Urothelium cell line (cell line): ENCODE data around the gene DKK3.
A peak's percentile ranks its signal among the peaks of the same experiment; 100 is the strongest.

Experiments used
- DNase-seq: peaks from one replicate; pipeline ENCODE4 v3.0.0; 2011; ENCODE audit warnings: low spot score, mixed read lengths
- FAIRE-seq: peaks from 2 replicates; lab custom pipeline; 2011; peaks lifted over from hg19 to GRCh38; lab: Jason Lieb, UNC

The DKK3 gene

DNA sequence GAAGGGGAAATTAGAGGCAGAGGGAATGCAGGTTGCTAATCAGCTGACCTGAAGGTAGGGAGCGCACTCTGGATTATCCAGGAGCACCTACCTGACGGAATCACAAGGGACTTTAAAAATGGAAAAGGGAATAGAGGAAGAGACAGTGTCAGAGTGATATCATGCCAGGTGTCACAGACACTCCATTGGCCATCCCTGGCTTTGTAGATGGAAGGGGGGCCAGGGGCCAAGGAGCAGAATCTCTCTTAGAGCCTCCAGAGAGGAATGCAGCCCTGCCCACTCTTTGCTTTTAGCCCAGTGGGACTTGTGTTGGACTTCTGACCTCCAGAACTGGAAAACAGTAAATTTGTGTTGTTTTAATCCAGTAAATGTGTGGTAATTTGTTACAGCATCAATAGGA is 37.9 kb downstream of the DKK3 start:
- FAIRE-seq = no peak
- DNase-seq = no peak

GRCh38 chr11:11969380-11970215 is 38.8 kb downstream of the DKK3 start:
- DNase-seq = no peak
- FAIRE-seq = no peak

DNA sequence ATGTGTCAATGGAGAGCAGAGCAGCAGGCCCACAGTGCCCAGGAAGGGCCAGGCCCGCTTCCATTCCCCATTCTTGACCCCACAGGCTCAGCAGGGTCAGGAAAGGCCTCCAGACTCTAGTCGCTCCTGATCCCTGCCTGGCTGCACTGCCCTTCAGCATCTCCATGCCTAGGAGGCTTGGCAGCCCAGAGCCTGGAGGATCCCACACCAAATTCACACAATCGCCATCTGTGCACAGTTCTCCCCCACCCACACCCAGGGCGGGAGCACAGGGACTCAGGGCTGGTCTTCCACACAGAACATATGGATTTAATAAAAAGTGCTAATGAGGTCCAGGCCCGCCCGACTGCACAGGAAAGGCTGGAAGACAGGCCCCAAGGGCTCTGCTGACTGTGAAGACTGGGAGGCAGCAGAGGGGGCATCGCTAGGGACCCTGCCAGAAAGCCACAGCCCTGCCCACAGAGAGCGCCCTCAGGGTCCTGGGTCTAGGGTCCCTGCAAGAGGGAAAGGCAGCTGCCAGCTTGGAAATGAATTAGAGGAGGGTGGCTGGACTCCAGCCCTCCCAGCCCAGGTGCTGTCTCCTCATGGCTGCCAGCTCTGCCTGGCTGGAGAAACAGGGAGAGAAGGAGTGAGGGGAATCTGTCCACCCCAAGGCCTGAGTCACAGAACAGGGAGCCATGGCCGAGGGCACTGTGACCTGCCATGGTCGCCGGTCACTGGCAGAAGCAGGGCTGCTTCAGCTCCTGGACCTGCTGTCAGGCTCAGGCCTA is 39.7 kb downstream of the DKK3 start:
- no peak for DNase-seq
- FAIRE-seq = no peak

DNA sequence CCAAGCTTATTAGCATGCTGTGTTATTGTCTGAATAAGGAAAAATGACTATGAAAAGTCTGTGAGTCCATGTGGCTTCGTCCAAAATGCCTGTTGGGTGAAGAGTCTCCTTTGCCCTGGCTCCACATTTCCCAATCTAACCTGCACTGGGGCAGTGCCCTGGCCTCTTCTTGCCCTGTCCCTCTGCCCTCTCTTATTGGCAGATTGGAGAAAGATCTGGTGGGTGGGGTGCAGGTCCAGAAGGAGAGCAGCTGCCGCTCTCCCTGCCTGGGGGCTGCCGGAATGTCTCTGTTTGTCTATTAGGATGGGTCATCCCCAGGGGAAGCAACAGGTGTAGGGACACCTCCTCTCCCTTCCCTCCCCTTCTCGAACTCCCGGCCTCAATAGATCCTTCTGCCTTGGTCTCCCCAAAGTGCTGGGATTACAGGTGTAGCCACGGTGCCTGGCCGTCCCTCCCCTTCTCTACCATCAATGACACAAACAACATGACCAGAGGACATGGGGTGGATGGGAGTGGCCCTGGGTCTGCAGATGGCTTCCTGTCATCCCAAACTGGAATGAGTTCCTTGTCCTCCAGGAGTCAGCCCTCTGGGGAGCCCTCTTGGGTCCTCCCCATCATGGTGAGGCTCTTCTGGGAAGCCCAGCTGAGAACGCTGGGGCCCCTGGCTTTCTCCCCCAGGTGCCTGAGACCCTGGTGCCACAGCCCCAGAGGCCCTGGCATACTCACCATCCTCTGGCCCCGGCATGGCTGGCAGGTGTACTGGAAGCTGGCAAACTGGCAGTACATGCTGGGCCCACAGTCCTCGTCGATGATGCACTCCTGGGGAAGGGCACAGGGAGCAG is 40.5 kb downstream of the DKK3 start:
- FAIRE-seq (no peak), DNase-seq (no peak)

- peak; percentile 89 for FAIRE-seq
- DNase-seq = peak; percentile 78
Observed at GRCh38 chr11:11966826-11967668, 41.4 kb downstream of the DKK3 start.

DNA sequence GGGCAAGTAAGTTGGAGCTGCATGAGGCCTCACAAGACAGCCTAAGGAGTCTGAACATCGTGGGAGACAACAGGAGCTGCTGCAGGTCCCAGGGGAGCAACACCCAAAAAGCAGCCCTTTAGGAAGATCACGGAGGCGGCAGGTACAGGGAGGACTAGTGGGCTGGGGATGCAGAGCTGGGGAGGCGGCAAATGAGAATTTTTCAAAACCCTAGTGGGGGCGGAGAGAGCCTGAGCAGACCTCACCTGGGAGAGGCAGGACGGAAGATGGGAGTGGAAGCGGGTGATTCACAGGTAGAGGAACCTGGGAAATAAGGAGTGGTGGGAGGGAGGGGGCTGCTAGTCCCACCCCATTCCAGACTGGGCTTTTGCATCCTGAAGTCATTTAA is 42.1 kb downstream of the DKK3 start:
- FAIRE-seq (no peak), DNase-seq (no peak)

DNA sequence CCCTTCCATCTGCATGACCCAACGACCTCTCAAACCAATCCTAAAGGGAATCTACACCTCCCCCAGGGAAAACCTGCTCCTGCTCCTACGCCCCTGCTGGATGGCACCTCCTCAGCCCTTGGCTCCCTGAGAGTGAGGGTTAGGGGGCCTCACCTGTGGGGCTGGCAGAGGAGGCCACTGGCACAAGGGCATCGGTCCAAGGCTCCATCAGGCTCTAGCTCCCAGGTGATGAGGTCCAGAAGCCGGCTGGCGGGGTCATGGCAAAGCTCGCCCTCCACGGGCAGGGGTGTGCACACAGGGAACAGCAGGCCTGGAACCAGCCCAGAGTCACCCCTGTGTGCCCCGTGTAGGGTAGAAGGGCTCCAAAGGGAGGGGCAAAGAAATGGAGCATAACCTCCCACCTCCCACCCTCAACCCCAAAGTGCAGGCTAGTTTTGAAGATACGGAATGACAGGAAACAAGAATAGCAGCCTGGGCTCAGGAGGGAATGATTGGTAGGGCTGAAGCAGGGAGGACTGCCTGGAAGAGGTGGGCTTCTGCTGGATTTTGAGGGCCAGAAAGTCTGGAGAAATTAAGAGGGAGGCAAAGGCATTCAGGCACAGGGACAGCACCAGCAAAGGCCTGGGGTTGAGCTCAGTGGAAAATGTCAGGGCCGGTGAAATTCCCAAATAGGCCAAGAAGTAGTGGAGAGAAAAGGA is 42.6 kb downstream of the DKK3 start:
- no peak for FAIRE-seq
- no peak for DNase-seq

DNA sequence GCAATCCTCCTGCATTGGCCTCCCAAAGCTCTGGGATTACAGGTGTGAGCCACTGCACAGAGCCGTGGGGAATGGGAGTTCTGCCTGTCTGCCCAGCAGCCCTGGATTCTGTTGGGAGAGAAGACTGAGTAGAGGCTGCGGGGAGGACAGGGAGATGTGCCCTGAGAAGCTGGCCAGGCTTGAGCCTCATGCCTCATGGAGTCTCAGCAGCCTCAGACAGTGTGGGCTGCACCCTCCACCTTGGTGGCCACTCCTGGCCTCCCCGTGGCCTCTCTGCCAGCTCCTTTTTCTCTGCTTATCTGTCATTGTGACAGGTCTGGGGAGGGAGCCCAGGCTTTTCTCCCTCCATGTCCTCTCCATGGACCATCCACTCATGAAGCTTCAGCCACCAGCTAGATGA is 43.2 kb downstream of the DKK3 start:
- DNase-seq (no peak), FAIRE-seq (no peak)

DNA sequence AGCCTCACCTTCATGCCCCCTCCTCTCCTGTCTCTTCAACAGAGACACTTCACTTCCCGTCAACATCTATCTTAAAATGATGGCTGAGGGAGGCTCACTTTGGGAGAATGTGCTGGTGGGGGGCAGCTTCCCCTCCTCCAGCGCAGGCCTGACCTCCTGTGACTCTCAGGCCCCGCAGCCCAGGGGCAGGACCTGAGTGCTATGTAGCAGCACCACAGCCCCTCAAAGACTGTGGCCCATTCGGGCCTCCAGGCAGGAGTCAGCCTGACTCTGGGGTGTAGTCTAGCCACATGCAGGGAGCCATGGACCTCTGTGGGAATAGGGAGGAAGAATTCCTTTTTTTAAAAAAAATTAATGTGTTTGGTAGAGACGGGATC is 43.7 kb downstream of the DKK3 start:
- DNase-seq (no peak), FAIRE-seq (no peak)

GRCh38 chr11:11963842-11964773 is 44.3 kb downstream of the DKK3 start:
- no peak for FAIRE-seq
- no peak for DNase-seq

- DNase-seq = no peak
- FAIRE-seq = no peak
Observed at GRCh38 chr11:11963067-11963466, 45.4 kb downstream of the DKK3 start.

- no peak for DNase-seq
- FAIRE-seq = no peak
Observed at GRCh38 chr11:11961399-11962028, 46.9 kb downstream of the DKK3 start.

DNA sequence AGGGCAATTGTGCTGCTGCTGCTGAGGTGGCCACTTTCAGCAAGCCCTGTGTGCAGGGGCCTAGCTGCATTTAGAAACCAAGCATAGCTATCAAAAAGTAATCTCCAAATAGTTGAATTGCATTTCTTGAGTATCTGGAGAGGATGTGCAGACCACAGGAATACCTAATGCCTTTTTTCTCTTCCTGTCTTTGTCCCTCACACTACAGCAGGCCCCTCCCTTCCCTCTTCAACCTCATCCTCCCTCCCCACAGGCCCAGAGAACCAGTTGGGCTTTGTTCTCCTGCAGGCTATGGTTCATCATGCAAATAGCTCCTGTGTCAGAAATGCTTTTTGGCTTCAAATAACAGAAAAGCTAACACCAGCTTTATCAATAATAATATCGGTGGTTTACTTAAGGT is 47.7 kb downstream of the DKK3 start:
- DNase-seq = no peak
- FAIRE-seq = no peak

- no peak for FAIRE-seq
Observed at GRCh38 chr11:11959601-11960000, 48.8 kb downstream of the DKK3 start.

DNA sequence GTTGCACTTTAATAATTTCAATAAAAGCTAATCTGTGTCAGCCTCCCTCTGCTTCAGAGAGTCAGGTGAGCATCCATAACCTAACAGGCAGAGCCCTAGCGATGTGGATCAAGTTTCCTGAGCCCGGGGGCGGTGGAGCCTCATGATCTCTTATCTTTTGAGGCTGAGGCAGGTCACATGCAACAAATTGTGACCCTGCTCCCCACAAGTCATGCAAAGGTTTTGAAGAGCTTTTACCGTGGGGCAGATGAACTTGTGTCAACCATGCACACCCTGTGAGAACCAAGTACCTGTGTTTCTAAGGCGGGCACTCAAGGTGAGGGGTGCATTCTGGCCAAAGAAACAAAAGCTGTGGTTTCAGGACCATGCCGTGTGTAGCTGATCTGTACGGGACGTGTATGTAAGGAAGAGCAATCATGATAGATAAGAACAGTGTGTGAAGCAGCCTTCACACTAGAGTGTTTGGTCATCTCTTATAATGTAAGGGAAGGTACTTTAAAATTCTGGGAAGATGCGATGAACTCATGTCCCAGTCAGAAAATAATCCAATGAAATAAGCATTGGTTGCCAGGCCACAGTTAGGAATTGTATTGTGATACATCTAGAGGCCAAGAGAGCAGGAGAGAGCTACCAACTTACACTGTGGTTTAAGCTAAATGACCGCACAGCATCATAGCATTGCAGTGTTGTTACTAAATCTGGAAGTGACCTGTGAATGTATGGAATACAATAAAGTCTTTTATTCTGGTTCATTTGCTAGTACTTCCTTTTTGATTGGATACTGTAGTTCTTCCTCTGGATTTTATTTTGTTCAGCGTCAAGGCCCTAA is 49.8 kb downstream of the DKK3 start:
- no peak for FAIRE-seq

More at GRCh38 chr11:11959601-11960000, 48.8 kb downstream of the DKK3 start:
- DNase-seq = no peak

GRCh38 chr11:11956006-11956405 is 52.4 kb downstream of the DKK3 start:
- FAIRE-seq = no peak

More for the DNA sequence above, 49.8 kb downstream of the DKK3 start:
- no peak for DNase-seq

GRCh38 chr11:11952036-11952435 is 56.4 kb downstream of the DKK3 start:
- FAIRE-seq (no peak), DNase-seq (no peak)

More at GRCh38 chr11:11956006-11956405, 52.4 kb downstream of the DKK3 start:
- no peak for DNase-seq
